Measurements from ENCODE around the gene DENR.
A peak's percentile ranks its signal among the peaks of the same experiment; 100 is the strongest.
"Not testable (repeated sequence)": the region's sequence is repeated elsewhere in the genome, so short reads cannot be mapped to it uniquely, and the experiment has no call there.

The DENR gene

GRCh38 chr12:122752464-122753318 lies at the start of gene DENR:
TSS of gene DENR (plus strand) at chr12:122752824. CDS start at chr12:122753702, 878 bp downstream.
- peak; percentile 99 for DNase-seq (ENCODE audit: low read depth)

GRCh38 chr12:122702890-122703611 lies 49.6 kb upstream of the DENR start, which contains the start of gene HCAR2:
TSS of gene HCAR2 (minus strand) at chr12:122703357. CDS start at chr12:122703283, 74 bp downstream.
- DNase-seq (ENCODE audit: low read depth), result not testable (repeated sequence)

GRCh38 chr12:122703841-122704240 lies 48.8 kb upstream of the DENR start:
- not testable (repeated sequence) for DNase-seq (ENCODE audit: low read depth)

GRCh38 chr12:122709287-122709686 lies 43.3 kb upstream of the DENR start:
- DNase-seq (ENCODE audit: low read depth), result not testable (repeated sequence)

GRCh38 chr12:122710341-122710740 lies 42.3 kb upstream of the DENR start:
- not testable (repeated sequence) for DNase-seq (ENCODE audit: low read depth)

- DNase-seq (ENCODE audit: low read depth), result not testable (repeated sequence)
These were observed 41.4 kb upstream of the DENR start for GRCh38 chr12:122711266-122711665.

GRCh38 chr12:122713491-122714188 lies 39.0 kb upstream of the DENR start:
- DNase-seq (ENCODE audit: low read depth), result not testable (repeated sequence)

- not testable (repeated sequence) for DNase-seq (ENCODE audit: low read depth)
These were observed 37.4 kb upstream of the DENR start for GRCh38 chr12:122715211-122715610.

- not testable (repeated sequence) for DNase-seq (ENCODE audit: low read depth)
These were observed 36.0 kb upstream of the DENR start, which contains the start of gene HCAR3 for GRCh38 chr12:122716658-122717057. TSS of gene HCAR3 (minus strand) at chr12:122716811. CDS start at chr12:122716737, 74 bp downstream.

- DNase-seq (ENCODE audit: low read depth), result no peak
These were observed 31.5 kb upstream of the DENR start for GRCh38 chr12:122721057-122721545.

GRCh38 chr12:122722387-122722786 lies 30.2 kb upstream of the DENR start:
- no peak for DNase-seq (ENCODE audit: low read depth)

- DNase-seq (ENCODE audit: low read depth), result no peak
These were observed 27.9 kb upstream of the DENR start for GRCh38 chr12:122724641-122725243.

GRCh38 chr12:122725452-122726079 lies 27.1 kb upstream of the DENR start:
- DNase-seq (ENCODE audit: low read depth), result no peak

- no peak for DNase-seq (ENCODE audit: low read depth)
These were observed 26.5 kb upstream of the DENR start for GRCh38 chr12:122726080-122726558.

GRCh38 chr12:122729583-122730214 lies 22.9 kb upstream of the DENR start:
- DNase-seq (ENCODE audit: low read depth), result no peak

GRCh38 chr12:122730215-122731014 lies 22.2 kb upstream of the DENR start, which contains the start of gene HCAR1:
TSS of gene HCAR1 (minus strand) at chr12:122730844. CDS start at chr12:122730339, 505 bp downstream.
- DNase-seq (ENCODE audit: low read depth), result peak; percentile 48

GRCh38 chr12:122732170-122732569 lies 20.5 kb upstream of the DENR start:
- DNase-seq (ENCODE audit: low read depth), result peak; percentile 53

- no peak for DNase-seq (ENCODE audit: low read depth)
These were observed 20.0 kb upstream of the DENR start for GRCh38 chr12:122732611-122733010.

GRCh38 chr12:122738571-122738970 lies 14.1 kb upstream of the DENR start:
- DNase-seq (ENCODE audit: low read depth), result no peak
